ENCODE results near the gene FBLN5. TPM values are rescaled to one million over a fixed set of nuclear protein-coding genes. Genes with fewer than 3 reads are reported as not detected.
"Not testable (repeated sequence)": the region's sequence is repeated elsewhere in the genome, so short reads cannot be mapped to it uniquely, and the experiment has no call there.

Gene FBLN5
- total and polyA plus RNA-seq, 5 experiments from 2014 or later, result 7.2 to 37.7 (median 21.2) TPM

- Mint-ChIP-seq H3K9me3 (peaks cover 0 to 3% (median 0%) of the 10 kb centered on the region in 9 donors), H3K4me3 (peak overlapping the region in 1 of 10 donors; percentile 21), H3K4me1 (peaks cover 57 to 99% (median 94%) of the 10 kb centered on the region in 4 donors), H3K36me3 (no peaks in the 10 kb centered on the region), H3K27me3 (no peaks in the 10 kb centered on the region), H3K27ac (peak overlapping the region; percentile 4 to 98 (median 94))
- DNase-seq, result peak in 1 of 10 donors; percentile 8
- no peak for ATAC-seq
- POLR2A ChIA-PET, result interaction anchor here (2.7 to 12.3 kb wide), 3 partner anchors 9 to 41 kb away, joined by 13 to 317 read pairs (median 55); partner anchors contain the start of gene TC2N
Observed at GRCh38 chr14:91876492-91876891, 71.0 kb downstream of the FBLN5 start.

GRCh38 chr14:91875525-91876286 lies 71.8 kb downstream of the FBLN5 start:
- H3K4me3 Mint-ChIP-seq, result peak overlapping the region in 7 of 10 donors; percentile 12 to 75 (median 55)
- ATAC-seq (no peak), DNase-seq (peak in 1 of 10 donors; percentile 1)
- peaks cover 56 to 99% (median 94%) of the 10 kb centered on the region in 4 donors for H3K4me1 Mint-ChIP-seq
- peak overlapping the region; percentile 95 to 100 (median 98) for H3K27ac Mint-ChIP-seq
- POLR2A ChIA-PET, result interaction anchor here (2.7 to 12.3 kb wide), 5 partner anchors 8 to 40 kb away, joined by 13 to 317 read pairs (median 59); partner anchors contain the start of gene TC2N
- no peaks in the 10 kb centered on the region for H3K27me3 Mint-ChIP-seq
- H3K9me3 Mint-ChIP-seq, result no peaks in the 10 kb centered on the region
- H3K36me3 Mint-ChIP-seq, result no peaks in the 10 kb centered on the region

DNA sequence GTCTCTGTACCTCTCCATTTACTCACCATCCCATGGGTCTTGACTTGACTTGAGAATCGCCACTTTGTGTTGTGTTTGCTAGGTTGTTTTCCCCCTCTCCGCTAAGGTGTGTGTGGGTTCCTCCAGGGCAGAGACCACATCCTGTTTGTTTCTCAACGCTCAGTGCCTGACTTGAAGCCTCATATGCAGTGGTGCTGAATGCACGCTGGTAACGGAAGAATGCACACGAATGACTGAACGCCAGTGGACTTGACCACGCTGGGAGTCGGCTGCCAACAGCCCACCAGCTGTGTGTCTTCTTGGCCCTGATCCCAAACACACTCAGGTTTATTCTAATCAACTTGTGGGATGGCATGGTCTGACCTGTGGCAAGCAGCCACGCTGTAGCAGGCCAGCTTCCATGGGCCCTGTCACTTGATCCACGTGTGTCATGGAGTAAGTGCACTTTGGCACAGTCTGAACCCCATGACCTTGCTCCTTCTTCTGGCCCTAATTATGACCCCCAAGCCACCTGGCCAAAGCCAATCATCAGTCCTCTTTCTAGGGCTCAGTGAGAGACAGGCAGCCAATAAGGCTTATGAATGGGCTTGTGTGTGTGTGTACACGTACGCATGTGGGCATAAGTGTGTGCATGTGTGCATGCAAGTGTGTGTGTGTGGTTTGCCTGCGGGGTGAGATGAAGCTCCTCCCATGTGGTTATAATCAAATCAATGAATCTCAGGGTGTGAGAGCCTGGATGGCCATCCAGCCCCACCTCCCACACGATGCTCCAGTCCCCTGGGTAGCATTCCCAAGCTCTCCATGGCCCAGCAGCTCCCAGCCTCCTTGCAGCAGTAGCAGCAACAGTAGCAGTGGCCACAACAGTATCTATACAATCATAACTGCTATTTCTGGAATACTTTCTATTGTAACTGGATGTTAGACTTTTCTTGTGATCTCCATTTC lies 73.8 kb downstream of the FBLN5 start:
- Mint-ChIP-seq H3K27me3 (no peaks in the 10 kb centered on the region), H3K4me3 (peak overlapping the region; percentile 78 to 92 (median 84)), H3K9me3 (no peaks in the 10 kb centered on the region), H3K4me1 (peaks cover 58 to 99% (median 98%) of the 10 kb centered on the region in 4 donors), H3K27ac (peak overlapping the region; percentile 95 to 100 (median 98)), H3K36me3 (no peaks in the 10 kb centered on the region)
- ATAC-seq (peak; percentile 71 to 82), DNase-seq (peak; percentile 42 to 93 (median 82))
- POLR2A ChIA-PET, result interaction anchor here (0.9 to 12.3 kb wide), 18 partner anchors 7 to 813 kb away, joined by 3 to 317 read pairs (median 4); partner anchors contain the start of genes CPSF2, NDUFB1, PPP4R3A and RPS6KA5

GRCh38 chr14:91872517-91873470 lies 74.7 kb downstream of the FBLN5 start:
- Mint-ChIP-seq H3K4me1 (peaks cover 56 to 99% (median 98%) of the 10 kb centered on the region in 4 donors), H3K36me3 (no peaks in the 10 kb centered on the region), H3K27me3 (no peaks in the 10 kb centered on the region), H3K9me3 (no peaks in the 10 kb centered on the region), H3K4me3 (peak overlapping the region; percentile 78 to 92 (median 84)), H3K27ac (peak overlapping the region; percentile 95 to 100 (median 98))
- peak; percentile 41 to 82 (median 69) for DNase-seq
- ATAC-seq, result peak; percentile 48 to 56
- POLR2A ChIA-PET, result interaction anchor here (0.7 to 12.3 kb wide), 23 partner anchors 8 to 812 kb away, joined by 3 to 317 read pairs (median 4); partner anchors contain the start of genes CPSF2, NDUFB1 and RPS6KA5

- Mint-ChIP-seq H3K36me3 (no peaks in the 10 kb centered on the region), H3K27ac (peak overlapping the region; percentile 95 to 100 (median 98)), H3K4me1 (peaks cover 54 to 99% (median 98%) of the 10 kb centered on the region in 4 donors), H3K9me3 (no peaks in the 10 kb centered on the region), H3K27me3 (no peaks in the 10 kb centered on the region), H3K4me3 (peak overlapping the region; percentile 78 to 92 (median 84))
- POLR2A ChIA-PET, result interaction anchor here (0.9 to 12.3 kb wide), 18 partner anchors 8 to 779 kb away, joined by 3 to 317 read pairs (median 6); partner anchors contain the start of gene PPP4R3A
- DNase-seq (peak in 2 of 10 donors; percentile 33 to 66), ATAC-seq (peak in 1 of 2 donors; percentile 4)
Observed at GRCh38 chr14:91872011-91872501, 75.4 kb downstream of the FBLN5 start.

DNA sequence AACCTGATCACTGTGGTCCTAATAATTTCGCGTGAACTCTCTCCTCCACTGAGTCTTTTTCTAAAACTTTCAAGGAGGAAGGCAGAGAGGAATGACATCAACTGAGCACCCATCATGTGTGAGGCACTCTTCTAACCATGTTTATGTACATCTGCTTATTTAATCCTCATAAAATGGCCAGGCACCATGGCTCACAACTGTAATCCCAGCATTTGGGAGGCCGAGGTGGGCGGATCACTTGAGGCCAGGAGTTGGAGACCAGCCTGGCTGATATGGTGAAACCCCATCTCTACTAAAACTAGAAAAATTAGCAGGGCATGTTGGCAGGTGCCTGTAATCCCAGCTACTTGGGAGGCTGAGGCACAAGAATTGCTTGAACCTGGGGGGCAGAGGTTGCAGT lies 76.1 kb downstream of the FBLN5 start:
- H3K27me3 Mint-ChIP-seq, ATAC-seq, H3K9me3 Mint-ChIP-seq, H3K36me3 Mint-ChIP-seq, DNase-seq: not testable (repeated sequence)
- Mint-ChIP-seq H3K27ac (peak overlapping the region; percentile 95 to 100 (median 98)), H3K4me3 (peak overlapping the region; percentile 78 to 92 (median 84)), H3K4me1 (peaks cover 53 to 99% (median 98%) of the 10 kb centered on the region in 4 donors)
- POLR2A ChIA-PET, result interaction anchor here (0.6 to 12.3 kb wide), 16 partner anchors 10 to 780 kb away, joined by 3 to 317 read pairs (median 8); partner anchors contain the start of genes CATSPERB and PPP4R3A

GRCh38 chr14:91870890-91871289 lies 76.6 kb downstream of the FBLN5 start:
- Mint-ChIP-seq H3K27me3 (no peaks in the 10 kb centered on the region), H3K9me3 (no peaks in the 10 kb centered on the region), H3K36me3 (no peaks in the 10 kb centered on the region), H3K4me1 (peaks cover 48 to 99% (median 97%) of the 10 kb centered on the region in 4 donors), H3K4me3 (peak overlapping the region; percentile 65 to 90 (median 84)), H3K27ac (peak overlapping the region; percentile 94 to 100 (median 98))
- DNase-seq (no peak), ATAC-seq (no peak)
- POLR2A ChIA-PET, result interaction anchor here (0.7 to 12.3 kb wide), 6 partner anchors 9 to 173 kb away, joined by 4 to 317 read pairs (median 57); no protein-coding TSS in a partner anchor

- Mint-ChIP-seq H3K36me3 (no peaks in the 10 kb centered on the region), H3K4me1 (peaks cover 43 to 94% (median 90%) of the 10 kb centered on the region in 4 donors), H3K27me3 (no peaks in the 10 kb centered on the region), H3K27ac (peak overlapping the region; percentile 94 to 100 (median 98)), H3K4me3 (peak overlapping the region; percentile 65 to 90 (median 84)), H3K9me3 (no peaks in the 10 kb centered on the region)
- ATAC-seq, result peak; percentile 48 to 61
- POLR2A ChIA-PET, result interaction anchor here (0.5 to 12.3 kb wide), 9 partner anchors 9 to 798 kb away, joined by 3 to 317 read pairs (median 7); no protein-coding TSS in a partner anchor
- DNase-seq, result peak; percentile 37 to 86 (median 71)
Observed at GRCh38 chr14:91870001-91870400, 77.5 kb downstream of the FBLN5 start.

GRCh38 chr14:91869556-91869955 lies 77.9 kb downstream of the FBLN5 start:
- POLR2A ChIA-PET, result interaction anchor here (0.5 to 12.3 kb wide), 11 partner anchors 8 to 797 kb away, joined by 3 to 317 read pairs (median 7); no protein-coding TSS in a partner anchor
- peak overlapping the region; percentile 65 to 90 (median 84) for H3K4me3 Mint-ChIP-seq
- peak in 1 of 2 donors; percentile 0 for ATAC-seq
- H3K27ac Mint-ChIP-seq, result peak overlapping the region; percentile 94 to 100 (median 98)
- H3K4me1 Mint-ChIP-seq, result peaks cover 42 to 93% (median 87%) of the 10 kb centered on the region in 4 donors
- H3K27me3 Mint-ChIP-seq, result no peaks in the 10 kb centered on the region
- H3K9me3 Mint-ChIP-seq, result no peaks in the 10 kb centered on the region
- DNase-seq, result no peak
- H3K36me3 Mint-ChIP-seq, result no peaks in the 10 kb centered on the region

GRCh38 chr14:91867316-91867988 lies 80.0 kb downstream of the FBLN5 start, which contains the start of gene TC2N:
Gene TC2N (minus strand): TSS chr14:91867536. CDS start chr14:91813769, 53,767 bp downstream.
- Mint-ChIP-seq H3K27ac (peak within 1 kb of the TSS; percentile 96 to 100 (median 98)), H3K36me3 (peaks cover 8 to 16% (median 13%) of the 10 kb centered on the region in 3 donors), H3K9me3 (no peaks in the 10 kb centered on the region), H3K4me1 (peaks cover 36 to 93% (median 86%) of the 10 kb centered on the region in 4 donors), H3K27me3 (no peaks in the 10 kb centered on the region), H3K4me3 (peak within 1 kb of the TSS; percentile 82 to 99 (median 95))
- DNase-seq (peak in 8 of 10 donors; percentile 28 to 76 (median 56)), ATAC-seq (peak; percentile 41 to 53)
- POLR2A ChIA-PET, result interaction anchor here (0.6 to 12.3 kb wide), 23 partner anchors 8 to 1485 kb away, joined by 3 to 317 read pairs (median 4); partner anchors contain the start of genes PPP4R3A and RPS6KA5

Measured in naive thymus-derived CD8-positive, alpha-beta T cell (primary cell).